GM19023 (cell line): Measurements from ENCODE around the gene TIAM2.
A peak's percentile ranks its signal among the peaks of the same experiment; 100 is the strongest.
"Not testable (repeated sequence)": the region's sequence is repeated elsewhere in the genome, so short reads cannot be mapped to it uniquely, and the experiment has no call there.

Experiments
- ATAC-seq: cut with Tn5 transposase; IDR thresholded peaks from one replicate; pipeline ENCODE4 v1.9.1; 2021; ENCODE audit warnings: mild to moderate bottlenecking, moderate library complexity; ENCODE audit not compliant: unreplicated experiment

Gene TIAM2

DNA sequence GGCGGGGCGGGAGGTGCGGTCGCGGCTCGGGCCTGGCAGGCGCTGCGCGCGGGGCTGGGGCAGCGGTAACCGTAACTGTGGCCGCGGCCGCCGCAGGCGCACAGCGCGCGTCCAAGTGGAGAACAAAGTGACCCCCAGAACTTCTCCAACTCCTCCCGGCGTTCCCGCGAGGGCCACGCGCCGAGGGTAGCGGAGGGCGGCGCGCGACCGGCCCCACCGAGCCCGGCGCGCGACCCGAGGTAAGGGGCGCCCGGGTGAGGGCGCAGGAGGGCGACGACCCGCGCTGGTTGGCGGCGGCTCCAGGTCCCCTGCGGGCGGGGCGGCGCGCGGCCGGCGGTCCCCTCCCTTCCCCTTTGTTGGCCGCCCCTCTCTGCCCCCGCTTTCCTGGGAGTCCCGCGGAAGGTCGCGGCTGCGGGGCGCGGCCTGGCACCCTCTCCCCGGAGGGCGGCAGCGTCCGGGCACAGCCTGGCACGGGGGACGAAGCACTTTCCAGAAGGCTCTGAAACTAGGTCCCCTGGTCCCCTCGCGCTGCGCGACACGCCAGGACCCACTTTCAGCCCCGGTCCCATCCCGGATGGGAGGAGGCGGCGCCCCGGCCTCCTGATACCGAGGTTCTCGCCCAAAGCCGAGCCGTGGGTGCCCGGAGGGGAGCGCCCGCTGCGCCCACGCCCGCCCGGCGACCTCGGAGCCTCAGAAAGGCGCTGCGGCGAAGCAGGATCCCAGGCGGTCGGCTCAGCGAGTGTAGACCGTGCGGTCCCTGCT, at the start of gene TIAM2:
Gene TIAM2 (plus strand): TSS at position 62 of the 762 bp plus-strand sequence. CDS start 133,909 bp downstream, outside the sequence.
- ATAC-seq = no peak

DNA sequence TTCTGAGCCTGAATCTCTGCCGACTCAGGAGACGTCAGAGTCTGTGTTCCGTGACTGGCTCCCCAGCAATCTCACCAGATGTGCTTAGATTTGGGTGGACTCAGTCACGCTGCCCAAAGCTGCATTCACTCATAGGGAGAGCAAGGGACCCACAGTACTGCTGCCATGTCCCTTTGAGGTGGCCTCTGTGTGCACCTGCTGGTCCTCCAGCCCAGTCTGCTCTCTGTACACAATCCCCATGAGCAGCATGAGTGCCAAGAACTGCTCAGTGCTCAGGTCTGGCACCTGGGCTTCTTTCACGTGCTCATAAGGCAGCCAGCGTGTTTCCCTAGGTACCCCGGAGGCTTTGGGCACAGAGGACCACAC, 44.2 kb upstream of the TIAM2 start:
- no peak for ATAC-seq

DNA sequence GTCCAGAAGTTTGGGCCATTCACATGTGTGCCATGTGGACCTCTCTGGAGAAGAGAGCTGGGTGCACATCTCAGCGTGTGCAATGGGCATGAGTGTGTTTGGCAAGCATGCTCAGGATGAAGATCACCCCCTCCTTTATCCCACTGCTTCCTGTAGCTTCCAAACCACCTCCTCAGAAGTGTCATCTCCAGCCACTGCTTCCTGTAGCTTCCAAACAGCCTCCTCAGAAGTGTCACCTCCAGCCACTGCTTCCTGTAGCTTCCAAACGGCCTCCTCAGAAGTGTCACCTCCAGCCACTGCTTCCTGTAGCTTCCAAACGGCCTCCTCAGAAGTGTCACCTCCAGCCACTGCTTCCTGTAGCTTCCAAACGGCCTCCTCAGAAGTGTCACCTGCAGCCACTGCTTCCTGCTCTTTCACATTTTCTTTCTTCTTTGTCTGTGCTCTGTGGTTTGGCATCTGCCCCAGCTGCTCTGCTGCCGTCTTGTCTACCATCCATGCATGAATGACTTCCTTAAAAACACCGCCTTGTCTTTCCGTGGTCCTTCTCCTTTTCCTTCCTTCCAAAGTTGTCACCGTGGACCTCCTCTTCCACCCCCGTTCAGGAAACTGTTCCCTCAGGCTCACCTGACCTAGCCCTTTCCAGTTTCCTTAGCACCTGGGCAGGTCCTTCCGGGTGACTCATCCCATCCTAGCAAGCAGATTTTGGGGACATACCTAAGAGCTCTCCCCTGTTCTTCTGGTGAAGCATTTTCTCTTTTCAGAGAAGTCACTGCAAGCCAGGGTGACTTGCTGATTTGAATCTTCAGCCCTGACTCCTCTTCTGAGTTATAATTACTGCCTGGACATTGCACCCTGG, 43.5 kb upstream of the TIAM2 start:
- peak; percentile 70 for ATAC-seq

- ATAC-seq = no peak
Measured at GRCh38 chr6:154953644-154954043, 41.5 kb upstream of the TIAM2 start.

GRCh38 chr6:154954347-154954746, 40.8 kb upstream of the TIAM2 start:
- ATAC-seq = no peak

GRCh38 chr6:154956771-154957522, 38.2 kb upstream of the TIAM2 start:
- no peak for ATAC-seq

GRCh38 chr6:154958469-154958868, 36.6 kb upstream of the TIAM2 start:
- ATAC-seq = no peak

DNA sequence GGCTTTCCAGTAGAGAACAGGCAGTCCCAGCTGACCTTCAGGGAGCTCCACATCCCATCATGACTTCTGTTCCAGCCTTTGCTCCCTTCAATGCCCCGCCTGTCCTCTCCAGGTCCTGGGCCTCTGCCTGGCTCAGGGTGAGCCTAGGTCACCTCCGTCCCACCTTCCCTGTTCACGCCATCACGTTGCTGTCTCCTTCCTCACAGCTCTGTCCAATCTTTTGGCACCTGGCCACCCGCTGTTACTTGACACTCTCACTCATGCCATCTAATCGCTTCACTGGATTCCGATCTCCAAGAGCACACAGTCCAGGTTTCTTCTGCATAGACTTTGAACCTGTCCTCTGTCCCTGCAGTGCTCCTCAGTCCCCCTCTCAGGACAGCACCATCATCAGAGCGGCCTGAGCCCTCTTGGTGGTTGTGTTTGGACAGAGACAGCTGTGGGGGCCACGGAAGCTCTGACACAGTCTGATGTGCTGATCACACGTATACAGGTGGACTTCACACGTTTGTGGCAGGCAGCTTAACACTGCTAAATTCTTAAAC, 34.7 kb upstream of the TIAM2 start:
- no peak for ATAC-seq

GRCh38 chr6:154960854-154961530, 34.1 kb upstream of the TIAM2 start:
- ATAC-seq = no peak

GRCh38 chr6:154962753-154963152, 32.4 kb upstream of the TIAM2 start:
- no peak for ATAC-seq

DNA sequence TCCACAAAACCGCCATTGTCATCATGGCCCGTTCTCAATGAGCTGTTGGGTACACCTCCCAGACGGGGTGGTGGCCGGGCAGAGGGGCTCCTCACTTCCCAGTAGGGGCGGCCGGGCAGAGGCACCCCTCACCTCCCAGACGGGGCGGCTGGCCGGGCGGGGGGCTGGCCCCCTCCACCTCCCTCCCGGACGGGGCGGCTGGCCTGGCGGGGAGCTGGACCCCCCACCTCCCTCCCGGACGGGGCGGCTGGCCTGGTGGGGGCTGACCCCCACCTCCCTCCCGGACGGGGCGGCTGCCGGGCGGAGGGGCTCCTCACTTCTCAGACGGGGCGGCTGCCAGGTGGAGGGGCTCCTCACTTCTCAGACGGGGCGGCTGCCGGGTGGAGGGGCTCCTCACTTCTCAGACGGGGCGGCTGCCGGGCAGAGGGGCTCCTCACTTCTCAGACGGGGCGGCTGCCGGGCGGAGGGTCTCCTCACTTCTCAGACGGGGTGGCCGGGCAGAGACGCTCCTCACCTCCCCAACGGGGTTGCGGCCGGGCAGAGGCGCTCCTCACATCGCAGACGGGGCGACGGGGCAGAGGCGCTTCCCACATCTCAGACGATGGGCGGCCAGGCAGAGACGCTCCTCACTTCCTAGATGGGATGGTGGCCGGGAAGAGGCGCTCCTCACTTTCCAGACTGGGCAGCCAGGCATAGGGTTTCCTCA, 28.9 kb upstream of the TIAM2 start:
- ATAC-seq = not testable (repeated sequence)

- ATAC-seq = no peak
Measured at GRCh38 chr6:154969796-154970195, 25.3 kb upstream of the TIAM2 start.

DNA sequence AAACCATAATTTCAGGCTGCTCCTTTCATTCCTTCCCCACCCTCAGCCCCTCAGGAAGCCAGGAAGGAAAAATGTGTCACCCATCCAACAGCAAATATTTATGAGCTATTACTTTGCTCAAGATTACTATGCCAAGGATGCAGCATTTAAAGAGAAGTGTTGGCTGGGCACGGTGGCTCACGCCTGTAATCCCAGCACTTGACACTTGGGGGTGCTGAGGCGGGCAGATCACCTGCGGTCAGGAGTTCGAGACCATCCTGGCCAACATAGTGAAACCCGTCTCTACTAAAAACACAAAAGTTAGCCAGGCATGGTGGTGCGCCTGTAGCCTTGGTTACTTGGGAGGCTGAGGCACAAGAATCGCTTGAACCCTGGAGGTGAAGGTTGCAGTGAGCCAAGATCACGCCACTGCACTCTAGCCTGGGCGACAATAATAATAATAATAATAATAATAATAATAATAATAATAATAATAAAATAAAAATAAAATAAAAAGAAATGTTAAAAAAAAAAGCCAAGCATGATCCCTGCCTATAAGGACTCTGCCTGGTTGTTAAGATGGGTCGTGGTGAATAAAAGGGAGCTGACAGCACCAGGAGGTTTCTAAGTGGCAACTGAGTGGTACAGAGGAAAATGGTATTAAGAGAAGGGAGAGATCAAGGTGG, 20.5 kb upstream of the TIAM2 start:
- ATAC-seq = no peak

- no peak for ATAC-seq
Measured at GRCh38 chr6:154977588-154977987, 17.5 kb upstream of the TIAM2 start.

DNA sequence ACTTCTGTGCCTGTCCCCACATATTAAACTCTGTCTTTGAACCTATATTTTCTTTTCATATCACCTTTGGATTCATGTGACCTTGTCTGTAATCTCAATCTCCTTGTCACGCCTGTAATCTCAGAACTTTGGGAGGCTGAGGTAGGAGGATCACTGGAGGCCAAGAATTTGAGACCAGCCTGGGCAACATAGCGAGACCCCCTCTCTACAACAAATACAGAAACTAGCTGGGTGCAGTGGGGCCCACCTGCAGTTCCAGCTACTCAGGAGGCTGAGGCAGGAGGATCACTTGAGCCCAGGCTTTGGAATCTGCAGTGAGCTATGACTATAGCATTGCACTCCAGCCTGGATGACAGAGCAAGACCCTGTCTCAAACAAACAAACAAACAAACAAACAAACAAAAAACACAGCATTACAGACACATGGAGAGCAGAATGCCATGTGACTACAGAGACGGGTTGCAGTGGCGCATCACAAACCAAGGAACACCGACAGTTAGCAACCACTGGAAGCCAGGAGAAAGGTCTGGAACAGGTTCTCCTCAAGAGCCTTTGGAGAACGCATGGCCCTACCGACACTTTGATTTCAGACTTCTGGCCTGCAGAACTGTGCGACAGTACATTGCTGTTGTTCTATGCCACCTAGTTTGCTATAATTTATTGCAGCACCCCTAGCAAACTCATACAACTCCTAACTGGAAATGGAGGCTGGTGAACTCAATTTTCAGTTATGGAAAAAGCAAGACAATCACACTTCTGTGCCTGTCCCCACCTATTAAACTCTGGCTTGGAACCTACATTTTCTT, 14.6 kb upstream of the TIAM2 start:
- ATAC-seq = no peak

- peak; percentile 78 for ATAC-seq
Measured at GRCh38 chr6:154981079-154981870, 13.8 kb upstream of the TIAM2 start.

- no peak for ATAC-seq
Measured at GRCh38 chr6:154984146-154984545, 11.0 kb upstream of the TIAM2 start.

DNA sequence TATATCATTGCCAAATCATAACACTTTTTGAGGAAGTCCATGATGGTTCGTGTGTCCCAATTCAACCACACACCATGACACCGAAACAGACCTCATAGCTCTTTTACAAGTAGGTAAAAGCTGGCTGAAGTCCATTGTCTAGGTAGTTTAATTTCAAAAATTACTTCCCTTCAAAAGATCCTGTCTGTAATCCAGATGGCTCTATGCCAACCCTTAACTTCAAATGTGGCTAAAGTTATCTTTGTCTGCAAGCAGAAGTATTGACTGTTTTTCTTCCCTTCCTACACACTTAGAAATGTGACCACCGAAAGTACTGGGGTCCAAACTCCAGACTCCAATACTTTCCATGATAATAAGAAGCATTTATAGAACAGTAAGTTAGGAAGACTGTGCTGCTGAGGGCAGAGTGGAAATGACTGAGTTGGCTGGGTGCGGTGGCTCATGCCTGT, 8.3 kb upstream of the TIAM2 start:
- ATAC-seq = no peak
